ENCODE measurements around the gene ADGRG3. TPM values are rescaled to one million over a fixed set of nuclear protein-coding genes. Genes with fewer than 3 reads are reported as not detected.

ADGRG3 gene
- polyA plus RNA-seq, 1 donor (not counting 4 experiments of a cell fraction or from before 2014, with no cell fraction given), result not detected

DNA sequence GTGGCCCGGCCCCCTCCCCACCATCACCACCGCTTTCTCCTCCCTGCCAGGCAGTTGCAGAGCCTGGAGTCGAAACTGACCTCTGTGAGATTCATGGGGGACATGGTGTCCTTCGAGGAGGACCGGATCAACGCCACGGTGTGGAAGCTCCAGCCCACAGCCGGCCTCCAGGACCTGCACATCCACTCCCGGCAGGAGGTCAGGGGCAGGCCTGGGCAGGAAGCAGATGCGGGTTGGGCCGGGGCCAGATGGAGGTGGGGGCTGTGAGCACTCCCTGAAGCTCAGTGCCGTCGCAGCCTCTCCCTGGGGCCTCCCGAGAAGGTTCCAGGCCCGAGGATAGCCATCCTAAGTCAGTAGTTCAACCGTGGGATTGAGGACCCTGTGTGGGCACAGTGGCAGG lies 14.2 kb upstream of the ADGRG3 start:
- no peak overlapping the region for H3K27ac ChIP-seq (ENCODE audit: control insufficient read depth, insufficient read depth, low read length)
- H3K4me1 ChIP-seq (ENCODE audit: control insufficient read depth, extremely low read depth, insufficient read depth, low read length), result peaks cover 19% of the 10 kb centered on the region
- DNase-seq (ENCODE audit: low read depth, low spot score), result no peak

DNA sequence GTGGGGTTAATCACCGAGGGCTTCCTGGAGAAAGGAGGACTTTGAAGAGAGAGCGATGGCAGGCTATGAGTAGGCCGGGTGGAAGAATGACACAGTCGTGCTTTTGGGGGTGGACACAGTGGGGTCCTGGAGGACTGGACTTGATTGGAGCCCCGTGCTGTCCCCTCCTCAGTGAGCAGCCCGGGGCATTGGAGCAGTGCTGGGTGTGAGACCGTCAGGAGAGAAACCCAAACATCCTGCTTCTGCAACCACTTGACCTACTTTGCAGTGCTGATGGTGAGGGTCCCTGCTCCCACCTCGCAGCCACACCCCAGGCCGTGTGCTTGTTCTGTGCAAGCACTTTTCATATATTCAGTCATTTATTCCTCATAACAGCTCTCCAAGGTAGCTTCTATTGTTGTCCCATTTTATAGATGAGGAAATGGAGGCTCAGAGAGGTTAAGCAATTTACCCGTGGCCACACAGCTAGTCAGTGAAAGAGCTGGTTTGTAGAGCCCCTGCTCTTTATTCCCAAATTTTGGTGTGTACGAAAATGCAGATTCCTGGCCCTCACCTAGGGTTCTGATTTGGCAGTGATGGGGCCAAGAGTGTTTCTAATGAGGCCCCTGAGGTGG lies 11.7 kb upstream of the ADGRG3 start:
- DNase-seq (ENCODE audit: low read depth, low spot score), result no peak

More for the DNA sequence above, 14.2 kb upstream of the ADGRG3 start:
- Histone ChIP-seq H3K9me3 (ENCODE audit: control insufficient read depth, low read depth, low read length) (no peaks in the 10 kb centered on the region), H3K4me3 (ENCODE audit: control insufficient read depth in 2 of 3, extremely low read depth in 1 of 3, insufficient read depth in 2 of 3, low read depth in 1 of 3, low read length in 3 of 3) (no peak overlapping the region), H3K79me2 (ENCODE audit: control insufficient read depth, insufficient read depth, low read length) (no peaks in the 10 kb centered on the region), H3K9ac (ENCODE audit: control insufficient read depth, extremely low read depth, insufficient read depth, low read length) (no peak overlapping the region), H3K9me1 (ENCODE audit: control insufficient read depth, extremely low read depth, insufficient read depth, low read length) (peaks cover 4% of the 10 kb centered on the region), H3K27me3 (ENCODE audit: control insufficient read depth, extremely low read depth, insufficient read depth, low read length) (no peaks in the 10 kb centered on the region), H2AFZ (ENCODE audit: control insufficient read depth, low read length) (no peak overlapping the region), H4K20me1 (ENCODE audit: control insufficient read depth, extremely low read depth, insufficient read depth, low read length) (peaks cover 6% of the 10 kb centered on the region), H3K36me3 (ENCODE audit: control insufficient read depth in 2 of 2, extremely low read depth in 1 of 2, insufficient read depth in 2 of 2, low read length in 2 of 2) (peaks cover 40 to 51% of the 10 kb centered on the region in 2 experiments), H3K4me2 (ENCODE audit: control insufficient read depth, extremely low read depth, insufficient read depth, low read depth, low read length) (no peak overlapping the region)
- no peak for FAIRE-seq
- dilution Hi-C loops (cut with MboI; ENCODE audit: extremely low pct_ligation_motif_present, low sequenced_read_pairs), result no loop called here
- TF ChIP-seq, protein P1, sequence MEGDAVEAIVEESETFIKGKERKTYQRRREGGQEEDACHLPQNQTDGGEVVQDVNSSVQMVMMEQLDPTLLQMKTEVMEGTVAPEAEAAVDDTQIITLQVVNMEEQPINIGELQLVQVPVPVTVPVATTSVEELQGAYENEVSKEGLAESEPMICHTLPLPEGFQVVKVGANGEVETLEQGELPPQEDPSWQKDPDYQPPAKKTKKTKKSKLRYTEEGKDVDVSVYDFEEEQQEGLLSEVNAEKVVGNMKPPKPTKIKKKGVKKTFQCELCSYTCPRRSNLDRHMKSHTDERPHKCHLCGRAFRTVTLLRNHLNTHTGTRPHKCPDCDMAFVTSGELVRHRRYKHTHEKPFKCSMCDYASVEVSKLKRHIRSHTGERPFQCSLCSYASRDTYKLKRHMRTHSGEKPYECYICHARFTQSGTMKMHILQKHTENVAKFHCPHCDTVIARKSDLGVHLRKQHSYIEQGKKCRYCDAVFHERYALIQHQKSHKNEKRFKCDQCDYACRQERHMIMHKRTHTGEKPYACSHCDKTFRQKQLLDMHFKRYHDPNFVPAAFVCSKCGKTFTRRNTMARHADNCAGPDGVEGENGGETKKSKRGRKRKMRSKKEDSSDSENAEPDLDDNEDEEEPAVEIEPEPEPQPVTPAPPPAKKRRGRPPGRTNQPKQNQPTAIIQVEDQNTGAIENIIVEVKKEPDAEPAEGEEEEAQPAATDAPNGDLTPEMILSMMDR (optimal IDR thresholded peaks at IDR 0.05 in 1 of 3, IDR thresholded peaks at IDR 0.05 in 1 of 3, conservative IDR thresholded peaks at IDR 0.05 in 1 of 3; ENCODE audit: extremely low read depth in 1 of 3, insufficient read depth in 2 of 3, low read length in 3 of 3), result no peak
- TF ChIP-seq EZH2 (IDR thresholded peaks at IDR 0.05; ENCODE audit: low read length), result no peak

More for the DNA sequence above, 11.7 kb upstream of the ADGRG3 start:
- Histone ChIP-seq H3K9me1 (ENCODE audit: control insufficient read depth, extremely low read depth, insufficient read depth, low read length) (peaks cover 4% of the 10 kb centered on the region), H3K79me2 (ENCODE audit: control insufficient read depth, insufficient read depth, low read length) (no peaks in the 10 kb centered on the region), H3K4me1 (ENCODE audit: control insufficient read depth, extremely low read depth, insufficient read depth, low read length) (peaks cover 19% of the 10 kb centered on the region), H3K36me3 (ENCODE audit: control insufficient read depth in 2 of 2, extremely low read depth in 1 of 2, insufficient read depth in 2 of 2, low read length in 2 of 2) (peaks cover 43 to 54% of the 10 kb centered on the region in 2 experiments), H3K9ac (ENCODE audit: control insufficient read depth, extremely low read depth, insufficient read depth, low read length) (no peak overlapping the region), H3K4me2 (ENCODE audit: control insufficient read depth, extremely low read depth, insufficient read depth, low read depth, low read length) (no peak overlapping the region), H4K20me1 (ENCODE audit: control insufficient read depth, extremely low read depth, insufficient read depth, low read length) (peaks cover 6% of the 10 kb centered on the region), H3K4me3 (ENCODE audit: control insufficient read depth in 2 of 3, extremely low read depth in 1 of 3, insufficient read depth in 2 of 3, low read depth in 1 of 3, low read length in 3 of 3) (no peak overlapping the region), H2AFZ (ENCODE audit: control insufficient read depth, low read length) (no peak overlapping the region), H3K27ac (ENCODE audit: control insufficient read depth, insufficient read depth, low read length) (no peak overlapping the region), H3K9me3 (ENCODE audit: control insufficient read depth, low read depth, low read length) (no peaks in the 10 kb centered on the region), H3K27me3 (ENCODE audit: control insufficient read depth, extremely low read depth, insufficient read depth, low read length) (no peaks in the 10 kb centered on the region)
- no peak for FAIRE-seq
- TF ChIP-seq, protein P1 (optimal IDR thresholded peaks at IDR 0.05 in 1 of 3, IDR thresholded peaks at IDR 0.05 in 1 of 3, conservative IDR thresholded peaks at IDR 0.05 in 1 of 3; ENCODE audit: extremely low read depth in 1 of 3, insufficient read depth in 2 of 3, low read length in 3 of 3), result no peak
- no peak for TF ChIP-seq EZH2 (IDR thresholded peaks at IDR 0.05; ENCODE audit: low read length)
- dilution Hi-C loops (cut with MboI; ENCODE audit: extremely low pct_ligation_motif_present, low sequenced_read_pairs), result no loop called here
